Measurements from ENCODE around the gene MCF2L. TPM values are rescaled to one million over a fixed set of nuclear protein-coding genes. Genes with fewer than 3 reads are reported as not detected.

The MCF2L gene
- polyA plus RNA-seq, 10 donors, result 18.2 to 31.6 (median 20.6) TPM

DNA sequence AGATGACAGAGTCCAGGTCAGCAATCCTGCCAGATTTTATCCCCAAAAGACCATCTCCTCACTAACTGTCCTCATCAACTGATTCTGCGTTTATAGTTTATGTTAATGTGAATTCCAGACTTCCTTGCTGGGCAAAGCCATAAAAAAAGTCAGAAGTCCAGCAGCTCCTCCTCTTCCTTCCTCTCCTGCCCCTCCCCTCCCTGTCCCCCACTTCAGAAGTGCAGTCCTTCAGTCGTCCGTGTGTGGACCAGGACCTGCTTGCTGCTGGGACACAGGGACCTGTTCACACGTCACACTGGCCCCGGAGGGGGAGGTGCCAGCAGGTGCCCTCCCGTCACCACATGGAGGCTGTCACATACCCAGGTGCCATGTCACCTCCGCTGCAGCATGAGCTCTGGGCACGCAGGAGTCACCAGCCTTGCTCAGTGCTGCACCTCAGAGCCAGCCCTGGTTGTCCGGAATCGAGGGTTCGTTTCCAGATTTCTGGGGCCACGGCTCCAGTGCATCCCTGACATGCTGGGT, 4.0 kb upstream of the MCF2L start:
- peak in 2 of 3 donors; percentile 48 to 66 for DNase-seq

DNA sequence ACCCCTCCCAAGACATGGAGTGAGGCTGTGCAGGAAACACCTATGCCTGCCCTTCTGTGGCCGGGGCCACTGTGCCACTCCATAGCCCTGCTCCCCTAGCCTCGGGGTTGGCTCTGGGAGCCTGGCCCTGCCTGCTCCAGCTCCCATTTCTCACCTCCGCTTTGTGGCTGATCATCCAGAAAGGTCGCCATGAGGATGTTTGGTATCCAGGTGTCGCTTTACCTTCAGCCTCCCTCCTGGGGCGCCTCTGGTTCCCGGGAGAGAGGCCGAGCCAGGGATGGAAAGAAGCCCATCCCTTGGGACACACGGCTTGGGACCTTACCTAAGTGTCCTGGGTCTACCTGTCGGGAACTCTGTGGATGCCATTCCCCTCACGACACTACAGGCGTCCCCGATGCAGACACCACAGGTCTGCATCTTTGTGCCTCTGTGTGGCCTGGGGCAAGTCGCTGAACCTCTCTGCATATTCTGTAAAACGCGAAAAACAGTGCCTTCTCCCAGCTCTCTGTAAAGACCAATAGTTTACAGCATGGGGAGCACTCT, 3.4 kb upstream of the MCF2L start:
- no peak for DNase-seq

DNA sequence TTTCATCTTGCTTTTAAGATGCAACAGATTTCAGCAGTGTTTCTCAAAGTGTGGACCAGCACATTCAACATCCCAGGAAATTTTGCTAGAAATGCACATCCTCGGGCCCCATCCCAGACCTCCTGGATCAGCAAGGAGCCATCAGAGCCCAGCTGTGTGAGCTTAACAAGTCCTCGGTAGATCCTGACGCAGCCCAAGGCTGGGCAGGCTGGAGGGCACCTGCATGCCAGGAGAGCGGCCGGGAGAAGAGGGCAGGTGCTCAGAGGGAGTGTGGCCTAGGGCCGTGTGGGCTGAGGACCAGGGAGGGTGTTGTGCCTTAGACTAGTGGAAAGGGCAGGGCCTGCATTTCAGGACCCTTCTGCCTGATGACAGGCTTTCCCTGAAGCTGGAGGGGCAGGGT, 2.2 kb upstream of the MCF2L start:
- DNase-seq, result no peak

DNA sequence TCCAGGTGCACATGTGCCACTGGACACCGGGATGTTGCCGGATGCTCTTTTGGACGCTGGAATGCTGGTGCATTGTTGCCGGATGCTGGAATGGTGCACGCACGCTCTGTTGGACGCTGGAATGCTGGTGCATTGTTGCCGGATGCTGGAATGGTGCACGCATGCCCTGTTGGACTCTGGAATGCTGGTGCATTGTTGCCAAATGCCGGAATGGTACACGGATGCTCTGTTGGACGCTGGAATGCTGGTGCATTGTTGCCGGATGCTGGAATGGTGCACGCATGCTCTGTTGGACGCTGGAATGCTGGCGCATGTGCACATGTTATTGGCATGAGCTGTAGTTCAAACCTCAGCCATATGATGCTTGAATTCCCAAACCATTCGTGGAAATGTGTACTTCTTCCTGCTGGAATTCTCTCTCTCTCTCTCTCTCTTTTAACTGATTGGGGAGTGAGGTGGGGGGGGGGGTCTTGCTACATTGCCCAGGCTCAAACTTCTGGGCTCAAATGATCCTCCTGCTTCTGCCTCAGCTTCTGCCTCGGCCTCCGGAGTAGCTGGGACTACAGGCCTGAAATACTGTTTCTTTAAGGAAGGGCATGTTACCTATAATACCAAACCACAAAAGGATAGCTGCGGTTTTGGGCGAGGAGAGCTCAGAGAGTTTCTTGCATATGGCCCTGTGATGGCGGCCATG, 1.2 kb upstream of the MCF2L start:
- peak in 1 of 3 donors; percentile 37 for DNase-seq

- DNase-seq, result peak in 1 of 3 donors; percentile 56
Observed at GRCh38 chr13:112968380-112968909, 569 bp upstream of the MCF2L start.

GRCh38 chr13:112969692-112970338, 801 bp downstream of the MCF2L start:
- DNase-seq, result no peak

DNA sequence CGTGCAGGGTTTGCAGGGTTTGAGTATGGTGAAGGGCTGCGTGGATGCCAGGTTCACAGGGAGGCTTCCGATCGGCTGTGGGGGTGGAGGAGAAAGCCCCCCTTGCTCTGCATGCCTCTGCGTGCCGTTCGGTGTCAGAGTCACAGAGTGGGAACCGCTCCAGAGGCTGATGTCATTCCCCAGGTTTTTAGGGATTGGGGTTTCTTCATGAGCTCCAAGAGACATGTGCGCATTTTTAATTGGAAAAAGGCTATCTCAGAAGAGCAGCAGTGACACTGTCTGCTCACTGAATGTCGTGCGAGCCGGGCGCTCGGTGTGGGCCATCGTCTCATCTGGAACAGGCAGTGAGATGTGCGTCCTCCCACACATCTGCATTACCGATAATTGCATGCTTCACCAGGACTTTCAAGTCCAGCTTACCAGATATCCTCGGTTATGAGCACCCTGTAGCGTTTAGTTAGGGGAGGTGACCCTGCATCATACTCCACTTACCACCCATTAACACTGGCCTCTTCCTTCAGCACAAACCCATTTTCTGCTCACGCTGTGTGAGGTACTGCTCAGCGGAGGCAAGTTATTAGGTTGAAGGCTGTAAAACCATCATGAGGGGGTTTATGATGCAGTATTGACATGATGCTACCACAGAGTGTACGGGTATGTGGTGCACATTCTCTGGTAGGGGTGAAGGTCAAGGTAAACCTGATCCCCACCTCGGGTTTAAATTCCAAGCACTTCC, 1.7 kb downstream of the MCF2L start:
- DNase-seq, result peak in 1 of 3 donors; percentile 46

DNA sequence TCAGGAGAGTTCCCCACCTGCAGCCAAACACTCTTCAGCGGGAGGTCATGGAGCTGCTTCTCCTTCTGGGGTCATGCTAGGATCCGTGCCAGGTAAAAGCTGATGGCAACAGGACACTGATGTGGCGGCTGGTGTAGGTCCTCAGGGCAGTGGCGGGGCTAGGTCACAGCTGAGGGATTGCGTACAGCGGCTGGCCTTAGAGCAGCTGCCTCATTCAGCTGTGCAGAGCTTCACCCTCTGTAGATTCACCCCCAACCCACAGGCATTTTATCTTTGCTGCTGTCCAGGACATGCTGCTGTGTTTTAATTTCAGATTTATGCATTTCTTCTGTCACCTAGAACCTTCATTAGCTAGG, 2.3 kb downstream of the MCF2L start:
- DNase-seq, result no peak

- DNase-seq, result no peak
Observed at GRCh38 chr13:112972258-112972657, 3.2 kb downstream of the MCF2L start.

DNA sequence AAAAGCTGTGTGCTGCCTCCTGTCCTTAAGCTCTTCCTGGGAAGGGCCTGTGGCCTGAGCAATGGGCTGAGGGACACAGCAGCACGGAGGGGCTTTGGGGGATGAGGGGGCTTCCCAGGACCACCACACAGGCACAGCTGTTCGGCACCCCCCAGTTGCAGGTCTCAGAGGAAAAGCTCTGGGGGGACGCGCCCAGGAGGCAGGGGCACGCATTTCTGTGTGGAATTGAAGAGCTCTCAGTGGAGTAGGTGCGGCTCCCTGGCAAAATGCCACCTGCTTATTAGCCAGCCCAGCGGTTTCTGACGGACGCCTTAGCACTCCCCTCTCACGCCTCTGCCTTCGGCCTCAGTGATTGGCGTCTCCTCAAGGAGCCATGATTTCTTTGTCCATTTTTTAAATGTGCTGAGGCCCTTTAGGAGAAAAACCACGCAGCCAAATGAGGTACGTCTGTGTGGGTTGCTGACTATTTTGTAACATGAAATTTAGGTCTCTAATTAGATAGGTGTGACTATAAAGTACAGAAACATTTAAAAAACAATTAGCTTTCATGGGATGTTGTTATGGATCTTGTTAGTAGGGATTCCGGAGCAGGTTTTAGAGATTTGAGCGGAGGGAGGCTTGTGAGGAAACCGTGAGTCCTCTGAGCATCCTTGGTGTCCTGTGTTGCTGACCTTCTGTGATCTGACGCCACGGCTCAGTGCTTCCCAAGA, 4.0 kb downstream of the MCF2L start:
- DNase-seq, result no peak

GRCh38 chr13:112973577-112973951, 4.5 kb downstream of the MCF2L start:
- DNase-seq, result no peak

GRCh38 chr13:112974125-112974524, 5.1 kb downstream of the MCF2L start:
- no peak for DNase-seq

GRCh38 chr13:112974671-112975070, 5.7 kb downstream of the MCF2L start:
- no peak for DNase-seq

GRCh38 chr13:112975401-112975939, 6.5 kb downstream of the MCF2L start:
- no peak for DNase-seq

GRCh38 chr13:112976526-112976925, 7.5 kb downstream of the MCF2L start:
- no peak for DNase-seq

- DNase-seq, result no peak
Observed at GRCh38 chr13:112977091-112977490, 8.1 kb downstream of the MCF2L start.

GRCh38 chr13:112977525-112977924, 8.5 kb downstream of the MCF2L start:
- DNase-seq, result no peak

GRCh38 chr13:112978561-112979405, 9.8 kb downstream of the MCF2L start:
- no peak for DNase-seq

GRCh38 chr13:112979406-112979902, 10.4 kb downstream of the MCF2L start:
- DNase-seq, result no peak

DNA sequence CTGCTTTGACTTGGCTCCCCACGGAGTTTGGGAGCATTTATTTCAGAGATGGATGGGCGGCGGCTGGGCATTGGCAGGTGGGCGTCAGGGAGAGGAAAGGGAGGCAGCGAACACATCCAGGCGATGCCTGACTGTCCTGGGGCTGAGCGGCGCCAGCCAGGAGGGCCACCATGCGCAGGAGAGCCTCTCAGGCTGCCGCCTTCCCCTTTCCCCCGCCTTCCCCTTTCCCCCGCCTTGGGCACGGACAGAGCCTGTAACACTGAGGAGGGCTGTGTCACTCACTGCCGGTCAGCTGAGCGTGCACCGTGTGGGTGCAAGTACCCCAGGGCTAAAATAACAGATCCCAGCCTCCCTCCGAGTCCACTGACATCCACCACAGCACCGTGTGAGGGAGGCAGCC, 11.4 kb downstream of the MCF2L start:
- no peak for DNase-seq
